NCI-H460 (cell line): ENCODE data around the gene DAPK2. TPM values are rescaled to one million over a fixed set of nuclear protein-coding genes. Genes with fewer than 3 reads are reported as not detected.

Source experiments
- DNase-seq: peaks from one replicate; pipeline ENCODE4 v3.0.0-alpha.2; 2016; ENCODE audit warnings: low read depth; ENCODE audit errors: extremely low read depth
- small RNA-seq, 2 experiments: library from RNA; depleted of rRNA; stranded (forward); fragments of <200 nt; gene quantifications; one replicate each; pipeline ENCODE3, GENCODE V24; 2014
- total RNA-seq: library from RNA; depleted of rRNA; stranded (reverse); fragments of >200 nt; shearing (Covaris generic); gene quantifications from 2 replicates; pipeline ENCODE4 v1.2.3, GENCODE V29; 2014; rRNA removed

The DAPK2 gene
- total RNA-seq, 1 experiment from 2014 or later: 0.47 TPM

GRCh38 chr15:63879995-63880394 is 166.3 kb downstream of the DAPK2 start:
- DNase-seq: no peak

- DNase-seq: no peak
Measured at GRCh38 chr15:63879211-63879610, 167.1 kb downstream of the DAPK2 start.

- no peak for DNase-seq
Measured at GRCh38 chr15:63877713-63878271, 168.5 kb downstream of the DAPK2 start.

- DNase-seq: no peak
Measured at GRCh38 chr15:63876085-63876662, 170.1 kb downstream of the DAPK2 start.

GRCh38 chr15:63874616-63875015 is 171.7 kb downstream of the DAPK2 start:
- no peak for DNase-seq

GRCh38 chr15:63872759-63873510 is 173.3 kb downstream of the DAPK2 start:
- no peak for DNase-seq

GRCh38 chr15:63870487-63871209 is 175.6 kb downstream of the DAPK2 start:
- peak; percentile 56 for DNase-seq

- no peak for DNase-seq
Measured at GRCh38 chr15:63870043-63870394, 176.3 kb downstream of the DAPK2 start.

- DNase-seq: no peak
Measured at GRCh38 chr15:63869371-63870042, 176.8 kb downstream of the DAPK2 start.

GRCh38 chr15:63864186-63864585 is 182.1 kb downstream of the DAPK2 start:
- no peak for DNase-seq

GRCh38 chr15:63861946-63862517 is 184.3 kb downstream of the DAPK2 start:
- DNase-seq: no peak

- no peak for DNase-seq
Measured at GRCh38 chr15:63860555-63860954, 185.7 kb downstream of the DAPK2 start.

GRCh38 chr15:63860155-63860554 is 186.1 kb downstream of the DAPK2 start:
- no peak for DNase-seq

- no peak for DNase-seq
Measured at GRCh38 chr15:63858881-63859280, 187.4 kb downstream of the DAPK2 start.

- DNase-seq: no peak
Measured at GRCh38 chr15:63858448-63858847, 187.8 kb downstream of the DAPK2 start.

- no peak for DNase-seq
Measured at GRCh38 chr15:63857461-63857856, 188.8 kb downstream of the DAPK2 start.

Small RNA genes within 50 kb of the gene (small RNA-seq; reads per million reads assigned to genes)
- gene AC015914.2 (0 reads per million in 2 experiments), gene MIR422A (0 reads per million in 2 experiments)

Other genes with a start within 250 kb of the DAPK2 start
- gene HERC1, start 212.5 kb downstream of the DAPK2 start, total RNA-seq: 19.1 and 26.8 TPM in 2 replicates
- gene CIAO2A, start 47.4 kb upstream of the DAPK2 start, total RNA-seq: 126 and 150 TPM in 2 replicates
- 17.7 and 22.4 TPM in 2 replicates for gene SNX1, start 49.5 kb upstream of the DAPK2 start, total RNA-seq
- gene SNX22, start 105.2 kb upstream of the DAPK2 start, total RNA-seq: 0.09 and 0.42 TPM in 2 replicates
- 484 and 544 TPM in 2 replicates for gene PPIB, start 116.5 kb upstream of the DAPK2 start, total RNA-seq